KMS-11 (cell line): ENCODE data around the gene CCL19.

ENCODE experiments used
- H2AFZ ChIP-seq: fragments of 200-600 bp; sonication (generic); 2 replicates; pipeline ENCODE4 v1.6.1; 2016; ENCODE audit warnings: antibody characterized with exemption, mixed run types, low read depth
- H3K27ac ChIP-seq: fragments of 200-600 bp; sonication (generic); 2 replicates; pipeline ENCODE4 v1.6.1; 2016; ENCODE audit warnings: mild to moderate bottlenecking, mixed run types
- H3K27me3 ChIP-seq: fragments of 200-600 bp; sonication (generic); 2 replicates; pipeline ENCODE4 v1.6.1; 2017; ENCODE audit warnings: mild to moderate bottlenecking, low read depth, mixed run types, moderate library complexity; ENCODE audit not compliant: insufficient read depth
- H3K36me3 ChIP-seq: fragments of 200-600 bp; sonication (generic); 2 replicates; pipeline ENCODE4 v1.6.1; 2017; ENCODE audit warnings: mild to moderate bottlenecking, mixed run types; ENCODE audit not compliant: insufficient read depth
- H3K4me1 ChIP-seq: fragments of 200-600 bp; sonication (generic); 2 replicates; pipeline ENCODE4 v1.6.1; 2016; ENCODE audit warnings: mild to moderate bottlenecking, low read depth, mixed run types; ENCODE audit not compliant: poor library complexity, severe bottlenecking
- H3K4me2 ChIP-seq: fragments of 200-600 bp; sonication (generic); 2 replicates; pipeline ENCODE4 v1.7.0; 2016; ENCODE audit warnings: mild to moderate bottlenecking, mixed run types
- H3K4me3 ChIP-seq: fragments of 200-600 bp; sonication (generic); IDR thresholded peaks from 2 replicates; pipeline ENCODE4 v1.6.1; 2017; ENCODE audit warnings: low read depth, low read length, mixed read lengths; ENCODE audit not compliant: insufficient read depth
- H3K79me2 ChIP-seq: fragments of 200-600 bp; sonication (generic); 2 replicates; pipeline ENCODE4 v1.6.1; 2016; ENCODE audit warnings: low read depth, mixed run types; ENCODE audit not compliant: insufficient read depth
- H3K9ac ChIP-seq: fragments of 200-600 bp; sonication (generic); 2 replicates; pipeline ENCODE4 v1.6.1; 2016; ENCODE audit warnings: mild to moderate bottlenecking, mixed run types
- H4K20me1 ChIP-seq: fragments of 200-600 bp; sonication (generic); 2 replicates; pipeline ENCODE4 v1.6.1; 2016; ENCODE audit warnings: mild to moderate bottlenecking, mixed run types; ENCODE audit not compliant: insufficient read depth
- CTCF ChIP-seq: fragments of 200-600 bp; sonication (generic); conservative IDR thresholded peaks from 2 replicates; pipeline ENCODE4 v1.6.1; 2017; ENCODE audit warnings: low read depth, mild to moderate bottlenecking, antibody characterized with exemption, low read length, moderate library complexity, mixed read lengths

CCL19 gene

GRCh38 chr9:34689512-34689911 is 1.6 kb downstream of the CCL19 start:
- no peak overlapping the region for H3K9ac ChIP-seq
- no peaks in the 10 kb centered on the region for H4K20me1 ChIP-seq
- no peaks in the 10 kb centered on the region for H3K36me3 ChIP-seq
- no peaks in the 10 kb centered on the region for H3K27me3 ChIP-seq
- H3K4me3 ChIP-seq, result no peak overlapping the region
- no peak overlapping the region for H3K27ac ChIP-seq
- no peak overlapping the region for H2AFZ ChIP-seq
- H3K4me2 ChIP-seq, result no peak overlapping the region
- H3K4me1 ChIP-seq, result no peaks in the 10 kb centered on the region
- TF ChIP-seq CTCF, result no peak
- no peaks in the 10 kb centered on the region for H3K79me2 ChIP-seq

GRCh38 chr9:34689116-34689470 is 2.0 kb downstream of the CCL19 start:
- no peak for TF ChIP-seq CTCF
- Histone ChIP-seq H3K9ac (no peak overlapping the region), H3K79me2 (no peaks in the 10 kb centered on the region), H3K4me1 (no peaks in the 10 kb centered on the region), H3K4me3 (no peak overlapping the region), H3K27ac (no peak overlapping the region), H3K27me3 (no peaks in the 10 kb centered on the region), H3K4me2 (no peak overlapping the region), H2AFZ (no peak overlapping the region), H3K36me3 (no peaks in the 10 kb centered on the region), H4K20me1 (no peaks in the 10 kb centered on the region)

- no peak overlapping the region for H3K9ac ChIP-seq
- H3K27me3 ChIP-seq, result no peaks in the 10 kb centered on the region
- no peaks in the 10 kb centered on the region for H3K79me2 ChIP-seq
- no peaks in the 10 kb centered on the region for H3K4me1 ChIP-seq
- H3K4me2 ChIP-seq, result no peak overlapping the region
- H3K4me3 ChIP-seq, result no peak overlapping the region
- H2AFZ ChIP-seq, result no peak overlapping the region
- TF ChIP-seq CTCF, result no peak
- no peaks in the 10 kb centered on the region for H4K20me1 ChIP-seq
- H3K36me3 ChIP-seq, result no peaks in the 10 kb centered on the region
- H3K27ac ChIP-seq, result no peak overlapping the region
These were observed 2.6 kb downstream of the CCL19 start for GRCh38 chr9:34688329-34689115.

GRCh38 chr9:34687276-34688030 is 3.6 kb downstream of the CCL19 start:
- Histone ChIP-seq H3K4me2 (no peak overlapping the region), H3K79me2 (no peaks in the 10 kb centered on the region), H3K9ac (no peak overlapping the region), H4K20me1 (no peaks in the 10 kb centered on the region), H3K27ac (no peak overlapping the region), H3K36me3 (no peaks in the 10 kb centered on the region), H3K27me3 (no peaks in the 10 kb centered on the region), H2AFZ (no peak overlapping the region), H3K4me1 (no peaks in the 10 kb centered on the region), H3K4me3 (no peak overlapping the region)
- TF ChIP-seq CTCF, result no peak
